ENCODE results near the gene KRT74. TPM values are rescaled to one million over a fixed set of nuclear protein-coding genes. Genes with fewer than 3 reads are reported as not detected.

Gene KRT74
- total RNA-seq, 1 experiment from 2014 or later = not detected

DNA sequence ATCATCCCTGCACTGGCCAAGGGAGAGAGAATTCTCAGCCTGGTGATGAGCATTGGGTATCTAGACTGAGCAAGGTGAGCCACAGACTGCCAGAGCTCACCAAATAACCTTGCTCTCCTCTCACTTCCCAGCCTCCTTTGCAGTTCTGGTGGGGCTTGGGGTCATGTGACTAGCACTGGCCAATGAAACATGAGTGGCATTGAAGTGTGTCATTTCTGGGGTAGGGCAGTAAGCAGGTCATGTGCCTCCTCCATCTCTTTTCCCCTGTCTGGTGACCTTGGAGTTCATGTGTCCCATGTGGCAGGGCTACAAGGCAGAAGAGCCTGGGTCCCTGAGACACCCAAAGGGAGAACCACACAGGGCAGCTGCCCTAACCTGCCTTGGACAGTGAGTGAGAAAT lies 31.2 kb upstream of the KRT74 start:
- intact Hi-C loops (cut with micrococcal nuclease; ENCODE audit: unreplicated experiment) = no loop called here
- no peak overlapping the region for H3K4me2 ChIP-seq
- no peak overlapping the region for H3K4me3 ChIP-seq
- H4K20me1 ChIP-seq (ENCODE audit: insufficient read depth) = no peaks in the 10 kb centered on the region
- no peak for DNase-seq
- H3K27me3 ChIP-seq (ENCODE audit: insufficient read depth, low read depth) = no peaks in the 10 kb centered on the region
- H2AFZ ChIP-seq = no peak overlapping the region
- CTCF ChIA-PET = no interaction called here
- POLR2A ChIA-PET (ENCODE audit: unreplicated experiment) = no interaction called here
- H3K36me3 ChIP-seq (ENCODE audit: low read depth) = no peaks in the 10 kb centered on the region
- TF ChIP-seq, protein P1, sequence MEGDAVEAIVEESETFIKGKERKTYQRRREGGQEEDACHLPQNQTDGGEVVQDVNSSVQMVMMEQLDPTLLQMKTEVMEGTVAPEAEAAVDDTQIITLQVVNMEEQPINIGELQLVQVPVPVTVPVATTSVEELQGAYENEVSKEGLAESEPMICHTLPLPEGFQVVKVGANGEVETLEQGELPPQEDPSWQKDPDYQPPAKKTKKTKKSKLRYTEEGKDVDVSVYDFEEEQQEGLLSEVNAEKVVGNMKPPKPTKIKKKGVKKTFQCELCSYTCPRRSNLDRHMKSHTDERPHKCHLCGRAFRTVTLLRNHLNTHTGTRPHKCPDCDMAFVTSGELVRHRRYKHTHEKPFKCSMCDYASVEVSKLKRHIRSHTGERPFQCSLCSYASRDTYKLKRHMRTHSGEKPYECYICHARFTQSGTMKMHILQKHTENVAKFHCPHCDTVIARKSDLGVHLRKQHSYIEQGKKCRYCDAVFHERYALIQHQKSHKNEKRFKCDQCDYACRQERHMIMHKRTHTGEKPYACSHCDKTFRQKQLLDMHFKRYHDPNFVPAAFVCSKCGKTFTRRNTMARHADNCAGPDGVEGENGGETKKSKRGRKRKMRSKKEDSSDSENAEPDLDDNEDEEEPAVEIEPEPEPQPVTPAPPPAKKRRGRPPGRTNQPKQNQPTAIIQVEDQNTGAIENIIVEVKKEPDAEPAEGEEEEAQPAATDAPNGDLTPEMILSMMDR (conservative IDR thresholded peaks at IDR 0.05) = no peak
- TF ChIP-seq EZH2 (IDR thresholded peaks at IDR 0.05; ENCODE audit: low read depth) = no peak
- no peaks in the 10 kb centered on the region for H3K9me2 ChIP-seq (ENCODE audit: insufficient read depth)
- no peaks in the 10 kb centered on the region for H3K9me3 ChIP-seq (ENCODE audit: insufficient read depth, low read depth)
- no peak overlapping the region for H3K27ac ChIP-seq
- H3K4me1 ChIP-seq (replicated peaks; ENCODE audit: insufficient read depth) = no peaks in the 10 kb centered on the region
- BruUV-seq (replicated peaks) = no TSS peak
- no peaks in the 10 kb centered on the region for H3F3A ChIP-seq (ENCODE audit: insufficient read depth, low read depth)
- H3K79me2 ChIP-seq (ENCODE audit: low read depth) = no peaks in the 10 kb centered on the region

DNA sequence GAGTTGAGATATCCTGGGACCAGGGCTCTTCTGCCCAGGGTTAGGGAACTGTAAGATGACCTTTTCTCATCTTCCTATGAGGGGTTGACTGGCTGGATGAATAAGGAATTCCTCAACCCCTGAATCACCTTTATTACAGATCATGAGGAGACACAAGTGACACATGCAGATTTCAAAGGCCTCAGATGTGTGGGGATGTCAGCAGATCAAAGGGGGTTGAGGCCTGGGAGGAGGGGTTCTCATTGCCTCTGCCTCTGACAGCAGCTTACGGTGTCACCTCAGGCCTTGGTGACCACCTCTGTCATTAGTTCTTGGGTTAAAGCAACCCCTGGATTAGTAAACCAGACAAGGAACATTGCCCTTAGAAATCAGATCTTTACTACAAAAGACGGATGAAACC lies 29.7 kb upstream of the KRT74 start:
- TF ChIP-seq, protein P1 (conservative IDR thresholded peaks at IDR 0.05) = no peak
- no peak for TF ChIP-seq EZH2 (IDR thresholded peaks at IDR 0.05; ENCODE audit: low read depth)
- no peaks in the 10 kb centered on the region for H4K20me1 ChIP-seq (ENCODE audit: insufficient read depth)
- no peaks in the 10 kb centered on the region for H3K79me2 ChIP-seq (ENCODE audit: low read depth)
- H3K4me2 ChIP-seq = no peak overlapping the region
- no peak for DNase-seq
- no peaks in the 10 kb centered on the region for H3K4me1 ChIP-seq (replicated peaks; ENCODE audit: insufficient read depth)
- CTCF ChIA-PET = no interaction called here
- no peaks in the 10 kb centered on the region for H3F3A ChIP-seq (ENCODE audit: insufficient read depth, low read depth)
- BruUV-seq (replicated peaks) = no TSS peak
- POLR2A ChIA-PET (ENCODE audit: unreplicated experiment) = no interaction called here
- no peaks in the 10 kb centered on the region for H3K9me3 ChIP-seq (ENCODE audit: insufficient read depth, low read depth)
- no peaks in the 10 kb centered on the region for H3K36me3 ChIP-seq (ENCODE audit: low read depth)
- no peak overlapping the region for H3K27ac ChIP-seq
- H3K27me3 ChIP-seq (ENCODE audit: insufficient read depth, low read depth) = no peaks in the 10 kb centered on the region
- intact Hi-C loops (cut with micrococcal nuclease; ENCODE audit: unreplicated experiment) = no loop called here
- no peaks in the 10 kb centered on the region for H3K9me2 ChIP-seq (ENCODE audit: insufficient read depth)
- H2AFZ ChIP-seq = no peak overlapping the region
- no peak overlapping the region for H3K4me3 ChIP-seq

DNA sequence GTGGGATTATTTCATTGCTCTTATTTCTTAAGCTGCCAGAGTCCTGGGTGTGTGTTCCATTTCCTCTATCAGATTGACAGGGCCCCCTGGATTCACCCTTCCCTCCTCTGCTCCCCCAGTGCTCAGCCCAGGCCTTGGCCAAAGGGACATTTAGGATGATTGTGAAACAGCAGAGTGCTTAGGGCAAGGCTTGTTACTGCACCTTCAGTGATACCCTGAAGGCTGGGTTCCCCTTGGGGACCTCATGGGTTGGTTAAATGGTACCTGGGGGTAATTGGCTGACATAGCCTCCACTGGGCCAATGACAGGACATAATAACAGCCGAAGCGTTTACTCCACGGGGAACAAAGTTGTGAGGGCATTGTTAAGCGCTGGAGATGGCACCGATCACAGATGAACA lies 28.9 kb upstream of the KRT74 start:
- no TSS peak for BruUV-seq (replicated peaks)
- Histone ChIP-seq H3K4me1 (replicated peaks; ENCODE audit: insufficient read depth) (no peaks in the 10 kb centered on the region), H3K27me3 (ENCODE audit: insufficient read depth, low read depth) (no peaks in the 10 kb centered on the region), H3K27ac (no peak overlapping the region), H3K4me3 (no peak overlapping the region), H2AFZ (no peak overlapping the region), H3K9me3 (ENCODE audit: insufficient read depth, low read depth) (no peaks in the 10 kb centered on the region), H4K20me1 (ENCODE audit: insufficient read depth) (no peaks in the 10 kb centered on the region), H3F3A (ENCODE audit: insufficient read depth, low read depth) (no peaks in the 10 kb centered on the region; the same call in 1 of the 2 replicates), H3K9me2 (ENCODE audit: insufficient read depth) (no peaks in the 10 kb centered on the region), H3K4me2 (no peak overlapping the region), H3K79me2 (ENCODE audit: low read depth) (no peaks in the 10 kb centered on the region), H3K36me3 (ENCODE audit: low read depth) (no peaks in the 10 kb centered on the region)
- ChIA-PET POLR2A (ENCODE audit: unreplicated experiment) (no interaction called here), CTCF (no interaction called here)
- intact Hi-C loops (cut with micrococcal nuclease; ENCODE audit: unreplicated experiment) = no loop called here
- no peak for DNase-seq
- TF ChIP-seq, protein P1 (conservative IDR thresholded peaks at IDR 0.05) = no peak

Data from PC-9 (cell line).